ENCODE measurements around the gene IL17REL.

Gene IL17REL

GRCh38 chr22:50040717-50041116 lies 28.2 kb upstream of the IL17REL start:
- TF ChIP-seq POLR2AphosphoS5 (IDR thresholded peaks at IDR 0.05; ENCODE audit: borderline replicate concordance, low read depth, low read length) (no peak), EZH2 (IDR thresholded peaks at IDR 0.05) (no peak), FOXP2 (optimal IDR thresholded peaks at IDR 0.05; ENCODE audit: control extremely low read depth, extremely low read length, insufficient read depth) (no peak)
- Histone ChIP-seq H3K9me3 (ENCODE audit: low read depth, low read length) (no peaks in the 10 kb centered on the region), H3K36me3 (ENCODE audit: insufficient read depth, low read length) (no peaks in the 10 kb centered on the region), H3K9ac (ENCODE audit: insufficient read length) (no peak overlapping the region), H3K4me3 (no peak overlapping the region), H3K27ac (no peak overlapping the region)
- no peak for DNase-seq (ENCODE audit: low read depth, low spot score)

GRCh38 chr22:50039669-50040443 lies 27.3 kb upstream of the IL17REL start:
- Histone ChIP-seq H3K27ac (no peak overlapping the region), H3K4me3 (no peak overlapping the region), H3K9me3 (ENCODE audit: low read depth, low read length) (no peaks in the 10 kb centered on the region), H3K36me3 (ENCODE audit: insufficient read depth, low read length) (no peaks in the 10 kb centered on the region), H3K9ac (ENCODE audit: insufficient read length) (no peak overlapping the region)
- TF ChIP-seq POLR2AphosphoS5 (IDR thresholded peaks at IDR 0.05; ENCODE audit: borderline replicate concordance, low read depth, low read length), result no peak
- TF ChIP-seq FOXP2 (optimal IDR thresholded peaks at IDR 0.05; ENCODE audit: control extremely low read depth, extremely low read length, insufficient read depth), result no peak
- TF ChIP-seq EZH2 (IDR thresholded peaks at IDR 0.05), result no peak
- no peak for DNase-seq (ENCODE audit: low read depth, low spot score)

DNA sequence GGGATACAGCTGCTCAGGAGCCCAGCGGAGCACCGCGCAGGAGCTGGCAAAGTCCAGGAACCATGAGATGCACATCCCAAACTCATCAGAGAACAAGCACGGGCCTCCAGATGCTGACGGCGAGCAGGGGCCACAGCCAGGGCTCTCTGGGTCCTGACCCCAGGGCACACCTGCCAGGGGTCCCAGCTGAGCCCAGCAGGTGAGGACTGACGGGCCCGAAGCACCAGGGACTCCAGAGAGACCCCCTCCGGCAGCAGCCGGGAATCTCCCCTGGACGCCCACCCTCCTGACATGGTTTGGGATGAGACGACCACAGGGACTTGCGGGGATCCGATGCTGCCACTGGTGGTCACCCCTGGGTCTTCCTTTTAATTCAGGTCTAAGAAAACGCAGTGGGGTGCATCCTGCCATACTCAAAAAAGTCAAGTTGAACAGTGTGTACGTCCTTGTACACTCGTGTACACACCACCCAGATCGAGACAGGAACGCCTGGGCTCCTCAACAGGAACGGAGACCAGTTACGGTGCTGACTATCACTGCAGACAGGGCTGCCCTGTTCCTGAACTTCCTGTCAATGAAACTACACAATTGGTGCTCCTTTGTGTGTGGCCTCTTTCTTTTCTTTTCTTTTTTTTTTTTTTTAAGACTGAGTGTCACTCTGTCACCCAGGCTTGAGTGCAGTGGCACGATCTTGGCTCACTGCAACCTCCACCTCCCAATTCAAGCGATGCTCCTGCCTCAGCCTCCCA lies 23.6 kb upstream of the IL17REL start:
- Histone ChIP-seq H3K27ac (no peak overlapping the region), H3K9me3 (ENCODE audit: low read depth, low read length) (no peaks in the 10 kb centered on the region), H3K36me3 (ENCODE audit: insufficient read depth, low read length) (no peaks in the 10 kb centered on the region), H3K4me3 (no peak overlapping the region), H3K9ac (ENCODE audit: insufficient read length) (no peak overlapping the region)
- no peak for DNase-seq (ENCODE audit: low read depth, low spot score)
- TF ChIP-seq EZH2 (IDR thresholded peaks at IDR 0.05), result no peak
- no peak for TF ChIP-seq FOXP2 (optimal IDR thresholded peaks at IDR 0.05; ENCODE audit: control extremely low read depth, extremely low read length, insufficient read depth)
- no peak for TF ChIP-seq POLR2AphosphoS5 (IDR thresholded peaks at IDR 0.05; ENCODE audit: borderline replicate concordance, low read depth, low read length)

DNA sequence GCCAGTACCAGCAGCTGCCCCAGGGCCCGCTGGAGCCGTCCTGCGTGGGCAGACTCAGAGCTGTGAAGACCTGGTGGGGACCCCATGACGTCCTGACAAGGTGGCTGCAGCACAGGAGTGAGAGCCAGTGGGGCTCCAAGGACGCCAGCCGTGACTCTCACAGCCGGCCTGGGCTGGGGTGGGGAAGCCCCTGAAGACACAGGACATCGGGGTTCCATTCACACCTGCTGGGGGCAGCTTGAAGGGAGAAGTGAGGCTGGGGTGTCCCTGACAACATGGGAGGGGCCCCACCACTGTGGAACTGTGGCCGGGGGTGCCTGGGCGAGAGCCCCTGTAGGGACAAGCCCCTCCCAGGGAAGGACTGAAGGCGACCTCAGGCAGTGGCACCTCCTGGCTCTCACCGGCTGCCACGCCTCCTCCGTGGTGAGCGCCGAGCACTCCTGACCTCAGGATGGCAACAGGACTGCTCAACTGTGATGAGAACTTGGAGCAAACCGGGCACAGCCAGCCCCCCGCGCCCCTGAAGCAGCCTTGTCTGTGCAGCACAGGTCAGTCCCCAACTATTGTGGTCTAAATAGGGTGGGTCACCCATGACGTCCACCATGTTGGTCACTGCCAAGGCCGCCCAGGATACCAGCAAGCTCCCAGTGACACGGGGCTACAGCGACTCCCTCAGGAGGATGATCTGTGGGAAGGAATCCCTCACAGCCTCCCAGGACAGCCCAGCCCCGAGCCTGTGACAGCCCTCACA lies 22.7 kb upstream of the IL17REL start:
- no peaks in the 10 kb centered on the region for H3K36me3 ChIP-seq (ENCODE audit: insufficient read depth, low read length)
- no peak for DNase-seq (ENCODE audit: low read depth, low spot score)
- H3K9ac ChIP-seq (ENCODE audit: insufficient read length), result no peak overlapping the region
- TF ChIP-seq FOXP2 (optimal IDR thresholded peaks at IDR 0.05; ENCODE audit: control extremely low read depth, extremely low read length, insufficient read depth) (no peak), EZH2 (IDR thresholded peaks at IDR 0.05) (no peak), POLR2AphosphoS5 (IDR thresholded peaks at IDR 0.05; ENCODE audit: borderline replicate concordance, low read depth, low read length) (no peak)
- no peak overlapping the region for H3K4me3 ChIP-seq
- H3K27ac ChIP-seq, result no peak overlapping the region
- no peaks in the 10 kb centered on the region for H3K9me3 ChIP-seq (ENCODE audit: low read depth, low read length)

- Histone ChIP-seq H3K4me3 (no peak overlapping the region), H3K27ac (no peak overlapping the region), H3K36me3 (ENCODE audit: insufficient read depth, low read length) (no peaks in the 10 kb centered on the region), H3K9me3 (ENCODE audit: low read depth, low read length) (no peaks in the 10 kb centered on the region), H3K9ac (ENCODE audit: insufficient read length) (no peak overlapping the region)
- TF ChIP-seq EZH2 (IDR thresholded peaks at IDR 0.05), result no peak
- TF ChIP-seq FOXP2 (optimal IDR thresholded peaks at IDR 0.05; ENCODE audit: control extremely low read depth, extremely low read length, insufficient read depth), result no peak
- TF ChIP-seq POLR2AphosphoS5 (IDR thresholded peaks at IDR 0.05; ENCODE audit: borderline replicate concordance, low read depth, low read length), result no peak
- DNase-seq (ENCODE audit: low read depth, low spot score), result no peak
Measured at GRCh38 chr22:50034126-50035081, 21.8 kb upstream of the IL17REL start.

DNA sequence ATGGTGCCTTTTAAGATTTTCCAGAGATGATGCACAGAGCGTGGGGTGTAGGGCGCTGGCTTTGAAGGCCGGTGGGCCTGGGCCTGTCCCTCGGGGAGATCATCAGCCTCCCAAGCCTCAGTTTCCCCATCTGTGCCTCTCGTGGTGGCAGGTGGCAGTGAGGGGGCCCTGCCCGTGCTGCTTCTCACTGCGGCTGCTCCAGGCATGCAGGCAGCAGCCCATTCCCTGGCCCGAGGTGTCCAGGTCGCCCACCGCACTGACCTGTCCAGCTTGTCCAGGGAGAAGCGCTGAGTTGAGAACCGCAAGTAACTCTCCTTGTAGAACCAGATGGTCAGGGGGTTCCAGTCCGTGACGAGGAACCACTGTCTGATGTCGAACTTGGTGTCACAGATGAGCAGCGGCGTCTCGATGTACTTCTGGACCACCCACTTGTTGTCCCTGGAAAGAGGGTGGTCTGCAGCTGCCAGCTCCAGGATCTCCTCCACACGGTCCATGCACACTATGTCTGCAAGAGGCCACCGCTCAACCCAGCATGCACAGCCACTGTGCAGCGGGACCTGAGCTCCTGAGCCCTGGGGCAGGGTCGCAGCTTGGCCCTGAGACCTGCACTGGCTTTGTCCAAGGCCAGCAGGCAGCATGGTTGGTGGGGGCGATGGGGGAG lies 20.5 kb upstream of the IL17REL start:
- Histone ChIP-seq H3K9me3 (ENCODE audit: low read depth, low read length) (no peaks in the 10 kb centered on the region), H3K9ac (ENCODE audit: insufficient read length) (no peak overlapping the region), H3K36me3 (ENCODE audit: insufficient read depth, low read length) (no peaks in the 10 kb centered on the region), H3K4me3 (no peak overlapping the region), H3K27ac (no peak overlapping the region)
- no peak for TF ChIP-seq EZH2 (IDR thresholded peaks at IDR 0.05)
- TF ChIP-seq FOXP2 (optimal IDR thresholded peaks at IDR 0.05; ENCODE audit: control extremely low read depth, extremely low read length, insufficient read depth), result no peak
- TF ChIP-seq POLR2AphosphoS5 (IDR thresholded peaks at IDR 0.05; ENCODE audit: borderline replicate concordance, low read depth, low read length), result no peak
- no peak for DNase-seq (ENCODE audit: low read depth, low spot score)
